Duodenal mucosa (tissue), 2 donors: ENCODE results near the gene DCTN3.
A peak's percentile ranks its signal among the peaks of the same experiment; 100 is the strongest.

Experiments
- H3K27ac ChIP-seq: one replicate; pipeline ENCODE4 v1.7.0; 2013; ENCODE audit warnings: low read depth, low read length
- H3K27me3 ChIP-seq, 2 donors: one replicate each; pipeline ENCODE4 v1.7.0; 2013; ENCODE audit warnings: low read length in 2 of 2, control low read depth in 1 of 2; ENCODE audit not compliant: insufficient read depth in 2 of 2, control insufficient read depth in 1 of 2
- H3K36me3 ChIP-seq, 2 donors: one replicate each; pipeline ENCODE4 v1.7.0; 2013; ENCODE audit warnings: low read length in 2 of 2, control low read depth in 1 of 2; ENCODE audit not compliant: insufficient read depth in 2 of 2, control insufficient read depth in 1 of 2
- H3K4me1 ChIP-seq, 2 donors: one replicate each; pipeline ENCODE4 v1.7.0; 2013; ENCODE audit warnings: low read length in 2 of 2, control low read depth in 1 of 2; ENCODE audit not compliant: insufficient read depth in 2 of 2, control insufficient read depth in 1 of 2
- H3K4me3 ChIP-seq, 2 donors: one replicate each; pipeline ENCODE4 v1.7.0; 2013; ENCODE audit warnings: low read length in 2 of 2, low read depth in 1 of 2
- H3K9ac ChIP-seq, 2 donors: one replicate each; pipeline ENCODE4 v1.7.0; 2013; ENCODE audit warnings: low read length in 2 of 2, low read depth in 1 of 2
- H3K9me3 ChIP-seq, 2 donors: one replicate each; pipeline ENCODE4 v1.7.0; 2013; ENCODE audit warnings: low read length in 2 of 2, control low read depth in 1 of 2; ENCODE audit not compliant: control insufficient read depth in 1 of 2

Gene DCTN3

DNA sequence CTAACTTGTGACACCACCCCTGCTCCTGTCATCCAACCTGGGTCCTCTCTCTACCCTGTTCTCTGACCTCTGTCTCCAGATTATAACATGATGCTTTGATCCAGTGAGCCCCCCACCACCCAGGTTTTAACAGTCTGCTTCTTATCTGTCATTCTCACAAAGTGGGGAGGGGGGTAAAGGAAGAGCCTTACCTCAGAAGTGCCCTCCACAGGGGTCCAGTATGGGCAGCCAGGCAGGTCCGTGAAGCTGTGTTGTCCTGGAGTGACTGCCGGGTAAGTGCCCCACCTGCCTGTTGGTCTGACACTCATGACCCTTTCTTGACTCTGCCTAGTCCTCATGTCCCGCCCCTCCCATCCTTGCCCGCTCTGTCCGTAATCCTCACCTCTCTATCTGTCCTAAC is 35.1 kb upstream of the DCTN3 start:
- Histone ChIP-seq H3K9me3 (no peaks in the 10 kb centered on the region), H3K4me3 (no peak overlapping the region), H3K27me3 (no peaks in the 10 kb centered on the region), H3K27ac (no peak overlapping the region), H3K36me3 (peaks cover 0 to 4% of the 10 kb centered on the region in 2 donors), H3K9ac (no peak overlapping the region), H3K4me1 (peaks cover 36 to 44% of the 10 kb centered on the region in 2 donors)

DNA sequence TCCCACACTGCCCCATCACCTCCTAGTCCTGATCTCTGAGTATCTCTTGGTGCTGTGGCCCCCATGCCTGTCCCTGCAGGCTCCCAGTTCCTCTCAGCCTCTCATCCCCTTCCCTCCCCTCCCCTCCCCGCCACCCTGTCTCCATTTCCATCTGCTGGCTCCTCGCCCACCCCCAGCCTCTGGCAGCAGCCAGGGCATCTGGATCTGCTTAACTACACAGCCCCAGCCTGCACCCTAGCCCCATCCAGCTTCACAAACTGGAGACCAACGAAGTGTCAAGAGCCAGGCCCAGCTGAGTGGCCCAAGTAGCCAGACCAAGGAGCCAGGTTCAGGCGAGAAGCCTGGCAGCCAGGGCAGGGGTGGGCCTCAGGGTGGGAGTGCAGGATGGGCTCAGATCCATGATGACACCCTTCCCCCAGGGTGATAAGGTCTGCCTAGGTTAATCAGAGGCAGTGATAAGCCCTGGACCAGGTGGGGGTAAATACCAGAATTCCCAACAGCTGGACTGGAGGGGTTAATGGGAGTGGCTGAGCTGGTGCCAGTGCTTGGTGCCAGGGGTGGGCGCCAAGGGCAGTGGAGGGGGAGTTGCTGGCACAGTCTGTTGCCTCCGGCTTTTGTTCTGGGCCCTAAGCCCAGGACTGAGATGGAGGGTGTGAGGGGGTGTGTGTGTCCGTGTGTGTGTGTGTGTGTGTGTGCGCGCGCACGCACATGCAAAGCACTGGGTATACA is 34.2 kb upstream of the DCTN3 start:
- Histone ChIP-seq H3K27ac (no peak overlapping the region), H3K4me1 (peaks cover 31 to 35% of the 10 kb centered on the region in 2 donors), H3K9me3 (no peaks in the 10 kb centered on the region), H3K27me3 (no peaks in the 10 kb centered on the region), H3K9ac (no peak overlapping the region), H3K4me3 (no peak overlapping the region), H3K36me3 (peaks cover 2 to 13% of the 10 kb centered on the region in 2 donors)

DNA sequence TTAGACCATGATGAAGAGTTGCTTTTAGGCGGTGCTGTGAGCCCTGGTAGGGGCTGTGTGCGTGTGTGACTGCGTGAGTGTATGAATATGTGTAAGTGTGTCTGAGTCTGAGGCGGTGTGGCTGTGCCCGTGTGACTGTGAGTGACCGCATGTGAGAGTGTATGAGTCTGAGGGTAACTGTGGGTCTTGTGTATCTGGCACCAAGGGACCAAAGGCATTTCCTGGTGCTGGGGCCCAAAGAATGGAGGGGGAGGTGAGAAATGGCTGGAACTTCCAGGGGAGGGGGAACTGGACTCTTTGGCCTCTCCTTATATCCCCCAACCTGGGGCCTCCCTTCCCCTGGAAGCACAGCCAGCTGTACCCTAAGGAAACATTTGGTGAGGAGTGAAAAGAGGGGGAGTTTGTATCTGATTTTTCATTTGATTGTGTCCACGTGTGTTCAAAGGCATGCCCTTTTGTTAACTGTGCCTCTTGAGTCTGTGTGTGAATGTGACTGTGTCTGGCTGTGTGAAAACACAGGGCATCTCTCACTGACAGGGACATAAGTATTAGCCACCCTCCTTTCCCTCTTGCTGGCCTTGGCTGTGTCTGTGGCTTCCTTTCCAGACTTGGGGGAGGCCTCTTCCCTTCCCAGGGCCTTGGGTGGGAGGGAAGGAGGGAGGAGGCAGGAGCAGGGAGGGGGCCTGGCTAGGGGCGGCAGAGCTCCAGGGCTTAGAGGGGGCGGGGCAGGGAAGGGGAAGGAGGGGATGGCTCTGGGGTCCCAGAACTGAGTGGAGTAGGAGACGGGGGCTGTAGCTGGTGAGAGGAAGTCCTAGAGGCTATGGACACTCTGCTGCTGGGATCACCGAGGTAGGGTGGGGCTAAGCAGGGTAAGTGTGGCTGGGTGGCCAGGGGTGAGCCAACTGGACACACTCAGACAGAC is 33.1 kb upstream of the DCTN3 start:
- Histone ChIP-seq H3K36me3 (peaks cover 13 to 24% of the 10 kb centered on the region in 2 donors), H3K27ac (no peak overlapping the region), H3K9me3 (no peaks in the 10 kb centered on the region), H3K27me3 (no peaks in the 10 kb centered on the region), H3K9ac (peak overlapping the region in 1 of 2 donors; percentile 45), H3K4me1 (peaks cover 31 to 32% of the 10 kb centered on the region in 2 donors), H3K4me3 (peak overlapping the region in 1 of 2 donors; percentile 10)

DNA sequence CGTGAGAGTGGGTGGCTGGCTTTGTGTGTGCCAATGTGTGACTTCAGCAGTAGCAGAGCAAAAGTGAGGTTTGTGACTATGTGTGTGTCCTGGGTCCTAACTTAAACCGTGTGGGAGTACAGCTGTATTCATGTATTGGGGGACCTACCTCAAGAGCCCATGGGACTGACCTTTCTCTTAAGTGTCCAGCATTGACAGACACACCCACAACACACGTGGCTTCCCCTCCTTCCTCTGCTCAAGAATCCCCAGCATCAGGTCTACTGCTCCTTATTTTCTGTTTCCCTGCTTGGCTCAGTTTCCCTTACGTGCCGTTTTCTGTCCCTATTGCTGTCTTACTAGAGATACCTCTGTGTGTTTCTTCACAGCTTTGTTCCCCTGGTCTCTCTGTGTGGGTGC is 32.3 kb upstream of the DCTN3 start:
- H3K9me3 ChIP-seq: no peaks in the 10 kb centered on the region
- H3K36me3 ChIP-seq: peaks cover 17 to 28% of the 10 kb centered on the region in 2 donors
- no peaks in the 10 kb centered on the region for H3K27me3 ChIP-seq
- H3K9ac ChIP-seq: peak overlapping the region in 1 of 2 donors; percentile 45
- H3K27ac ChIP-seq: peak overlapping the region; percentile 80
- H3K4me3 ChIP-seq: peak overlapping the region; percentile 65 to 66
- peaks cover 38 to 39% of the 10 kb centered on the region in 2 donors for H3K4me1 ChIP-seq

DNA sequence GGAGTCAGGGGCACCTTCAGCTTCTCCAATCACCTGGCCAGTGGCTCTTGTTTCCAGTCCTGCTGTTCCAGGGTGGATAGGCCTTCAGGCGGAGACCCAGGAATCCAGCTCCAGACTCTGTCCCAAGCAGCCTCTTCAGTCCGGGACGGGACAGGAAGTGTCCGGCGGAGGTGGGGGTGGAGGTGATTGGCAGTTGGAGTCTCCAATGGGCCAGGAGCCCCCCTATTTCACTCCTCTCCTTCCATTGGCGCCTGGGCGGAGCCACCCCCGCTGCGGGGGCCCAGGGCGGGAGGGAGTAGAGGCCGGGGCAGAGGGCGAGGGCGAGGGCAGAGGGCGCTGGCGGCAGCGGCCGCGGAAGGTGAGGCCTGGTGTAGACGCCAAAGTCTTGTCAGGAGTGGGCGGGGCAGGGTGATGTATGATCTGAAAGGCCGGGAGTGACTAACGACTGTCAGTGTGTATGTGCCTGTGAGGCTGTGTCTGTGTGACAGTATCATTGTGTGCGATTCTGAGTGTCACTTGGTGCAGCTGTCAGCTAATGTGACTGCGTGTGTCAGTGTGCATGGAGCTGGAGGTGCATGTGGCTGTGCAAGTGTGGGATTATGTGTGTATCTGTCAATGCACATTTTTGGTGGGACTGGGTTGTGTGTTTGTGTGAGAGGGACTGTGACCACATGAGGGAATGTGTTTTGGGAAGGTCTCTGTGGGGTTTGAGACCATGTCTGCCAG is 31.7 kb upstream of the DCTN3 start, which contains the start of gene IL11RA:
Gene IL11RA (plus strand): TSS at position 310 of the 726 bp plus-strand sequence. CDS start 3,033 bp downstream, outside the sequence.
- Histone ChIP-seq H3K9ac (peak within 1 kb of the TSS; percentile 45 to 49), H3K9me3 (no peaks in the 10 kb centered on the region), H3K27me3 (no peaks in the 10 kb centered on the region), H3K27ac (peak within 1 kb of the TSS; percentile 80), H3K4me1 (peaks cover 44 to 45% of the 10 kb centered on the region in 2 donors), H3K36me3 (peaks cover 17 to 28% of the 10 kb centered on the region in 2 donors), H3K4me3 (peak within 1 kb of the TSS; percentile 65 to 66)

DNA sequence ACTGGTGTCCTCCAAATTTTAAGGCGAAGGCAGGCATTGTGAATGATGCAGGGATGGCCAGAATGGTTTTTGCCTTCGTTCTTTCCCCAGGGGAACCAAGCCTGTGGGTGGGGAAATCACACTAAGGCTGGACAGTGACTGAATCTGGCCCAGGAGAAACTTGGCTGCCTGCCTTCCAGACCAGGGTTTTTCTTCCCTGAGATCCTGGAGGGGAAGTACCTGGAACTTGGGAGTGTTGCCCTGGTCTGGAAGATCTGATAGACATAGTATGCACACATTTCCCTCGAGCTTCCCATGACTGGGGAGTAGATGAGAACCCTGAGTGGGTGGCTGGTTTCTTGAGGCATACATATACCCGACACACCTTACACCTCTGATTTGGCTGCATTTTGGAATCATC is 31.0 kb upstream of the DCTN3 start:
- no peaks in the 10 kb centered on the region for H3K27me3 ChIP-seq
- H3K9me3 ChIP-seq: no peaks in the 10 kb centered on the region
- H3K36me3 ChIP-seq: peaks cover 17 to 28% of the 10 kb centered on the region in 2 donors
- peak overlapping the region; percentile 37 to 66 for H3K4me3 ChIP-seq
- peak overlapping the region; percentile 36 to 49 for H3K9ac ChIP-seq
- peaks cover 45 to 51% of the 10 kb centered on the region in 2 donors for H3K4me1 ChIP-seq
- peak overlapping the region; percentile 80 for H3K27ac ChIP-seq

DNA sequence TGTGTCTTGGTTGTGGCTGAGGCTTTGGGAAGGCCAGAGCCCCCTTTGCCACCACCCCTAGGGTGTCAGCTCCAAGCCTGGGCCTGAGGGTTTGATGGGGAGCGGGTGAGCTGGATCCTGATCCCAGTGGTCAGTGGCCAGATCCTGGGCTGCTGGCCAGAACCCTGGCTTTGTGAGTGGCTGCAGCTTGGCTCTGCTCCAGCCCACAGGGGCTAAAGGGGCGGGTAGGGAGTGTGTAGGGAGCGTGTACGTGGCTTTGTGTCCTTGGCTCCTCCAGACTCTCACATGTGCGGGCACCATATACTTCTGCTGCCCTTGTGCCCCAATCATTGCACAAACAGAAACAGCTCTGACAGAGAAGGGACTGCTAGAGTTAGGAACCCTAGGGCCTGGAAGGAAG is 30.5 kb upstream of the DCTN3 start:
- Histone ChIP-seq H3K9ac (no peak overlapping the region), H3K9me3 (no peaks in the 10 kb centered on the region), H3K4me3 (no peak overlapping the region)

DNA sequence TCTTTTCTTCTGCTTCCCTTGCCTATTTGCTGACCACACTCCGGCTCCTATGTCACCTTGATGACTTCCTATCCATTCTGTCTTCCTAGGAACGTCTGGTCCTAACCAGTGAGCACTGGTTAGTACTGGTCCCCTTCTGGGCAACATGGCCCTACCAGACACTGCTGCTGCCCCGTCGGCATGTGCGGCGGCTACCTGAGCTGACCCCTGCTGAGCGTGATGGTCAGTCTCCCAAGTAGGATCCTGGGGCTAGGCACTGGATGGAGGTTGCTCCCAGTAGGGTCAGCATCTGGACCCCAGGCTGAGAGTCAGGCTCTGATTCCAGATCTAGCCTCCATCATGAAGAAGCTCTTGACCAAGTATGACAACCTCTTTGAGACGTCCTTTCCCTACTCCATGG is 28.4 kb upstream of the DCTN3 start:
- Histone ChIP-seq H3K27me3 (no peaks in the 10 kb centered on the region), H3K9ac (no peak overlapping the region), H3K4me3 (no peak overlapping the region), H3K27ac (no peak overlapping the region), H3K36me3 (peaks cover 17 to 28% of the 10 kb centered on the region in 2 donors), H3K4me1 (peaks cover 56 to 61% of the 10 kb centered on the region in 2 donors), H3K9me3 (no peaks in the 10 kb centered on the region)

More for the DNA sequence above, 30.5 kb upstream of the DCTN3 start:
- H3K4me1 ChIP-seq: peaks cover 50 to 56% of the 10 kb centered on the region in 2 donors
- peak overlapping the region; percentile 80 for H3K27ac ChIP-seq
- no peaks in the 10 kb centered on the region for H3K27me3 ChIP-seq
- peaks cover 17 to 28% of the 10 kb centered on the region in 2 donors for H3K36me3 ChIP-seq

DNA sequence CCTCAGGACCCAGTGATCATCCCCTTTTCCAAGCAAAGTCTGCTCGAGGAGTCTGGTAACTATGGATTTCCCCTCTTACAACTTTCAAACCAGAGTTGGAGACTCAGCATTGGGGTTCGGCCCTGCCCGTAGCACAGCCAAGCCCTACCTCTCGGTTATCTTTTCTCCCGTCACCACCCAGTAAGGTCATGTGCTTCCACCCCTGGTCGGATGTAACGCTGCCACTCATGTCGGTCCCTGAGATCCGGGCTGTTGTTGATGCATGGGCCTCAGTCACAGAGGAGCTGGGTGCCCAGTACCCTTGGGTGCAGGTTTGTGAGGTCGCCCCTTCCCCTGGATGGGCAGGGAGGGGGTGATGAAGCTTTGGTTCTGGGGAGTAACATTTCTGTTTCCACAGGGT is 27.4 kb upstream of the DCTN3 start:
- peak overlapping the region; percentile 97 to 99 for H3K4me3 ChIP-seq
- H3K27ac ChIP-seq: peak overlapping the region; percentile 88
- peaks cover 45 to 55% of the 10 kb centered on the region in 2 donors for H3K4me1 ChIP-seq
- H3K36me3 ChIP-seq: peaks cover 17 to 28% of the 10 kb centered on the region in 2 donors
- H3K9ac ChIP-seq: peak overlapping the region; percentile 95 to 100
- no peaks in the 10 kb centered on the region for H3K9me3 ChIP-seq
- H3K27me3 ChIP-seq: no peaks in the 10 kb centered on the region
